ENCODE data around the gene PLAC9.

The PLAC9 gene

DNA sequence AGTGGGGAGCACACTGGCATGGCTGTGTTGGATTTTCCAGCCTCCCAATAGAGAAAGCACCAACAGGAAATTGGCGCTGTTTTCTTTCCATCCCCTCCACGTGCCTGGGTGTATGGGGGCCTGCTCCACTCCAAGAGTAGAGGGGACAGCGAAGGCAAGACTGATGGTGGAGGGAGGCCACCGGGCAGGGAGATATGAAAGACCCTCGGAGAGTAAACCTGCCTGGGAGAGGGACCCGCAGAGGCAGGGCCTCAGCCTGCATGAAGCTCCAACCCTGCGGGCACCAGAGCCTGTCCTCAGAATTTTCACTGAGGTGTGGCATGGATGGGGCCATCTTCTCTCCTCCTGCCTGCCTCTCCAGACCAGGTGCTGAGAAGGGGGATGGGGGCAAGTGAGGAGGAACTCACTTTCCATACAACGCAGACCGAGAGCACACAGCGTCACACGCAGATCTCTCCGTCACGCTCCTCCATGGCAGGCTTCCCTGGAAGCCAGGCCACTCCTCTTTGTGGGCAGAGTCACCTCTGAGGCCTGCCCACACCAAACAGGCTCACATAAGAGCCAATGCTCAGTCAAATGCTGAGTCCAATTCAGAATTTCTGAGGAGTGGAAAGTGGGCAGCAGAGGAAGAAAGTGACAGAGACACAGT lies 54.0 kb downstream of the PLAC9 start:
- FAIRE-seq: no peak

GRCh38 chr10:80187060-80187459 lies 54.5 kb downstream of the PLAC9 start:
- no peak for FAIRE-seq

GRCh38 chr10:80187465-80188409 lies 55.2 kb downstream of the PLAC9 start:
- no peak for FAIRE-seq

GRCh38 chr10:80188713-80189112 lies 56.2 kb downstream of the PLAC9 start:
- FAIRE-seq: no peak

GRCh38 chr10:80191589-80192270 lies 59.2 kb downstream of the PLAC9 start:
- no peak for FAIRE-seq

- FAIRE-seq: no peak
Observed at GRCh38 chr10:80192553-80192952, 60.0 kb downstream of the PLAC9 start.

- FAIRE-seq: no peak
Observed at GRCh38 chr10:80194373-80195045, 62.0 kb downstream of the PLAC9 start.

Measured in islet of Langerhans (tissue), 1 donor.